ENCODE results near the gene S100A16.
A peak's percentile ranks its signal among the peaks of the same experiment; 100 is the strongest.

S100A16 gene

DNA sequence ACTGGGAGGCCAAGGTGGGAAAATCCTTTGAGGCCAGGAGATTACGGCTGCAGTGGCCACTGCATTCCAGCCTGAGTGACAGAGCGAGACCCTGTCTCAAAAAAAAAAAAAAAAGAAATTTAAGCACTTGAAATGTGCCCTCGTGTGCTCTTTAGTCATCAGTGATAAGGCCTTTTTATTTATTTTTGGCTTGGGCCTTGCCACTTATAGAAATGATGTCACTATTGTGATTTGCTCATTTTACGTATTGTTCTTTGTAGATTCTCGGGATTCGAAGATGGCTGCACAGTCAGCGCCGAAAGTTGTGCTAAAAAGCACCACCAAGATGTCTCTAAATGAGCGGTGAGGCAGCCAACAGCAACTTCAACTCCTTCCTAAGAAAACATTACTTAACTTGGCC is 23.4 kb upstream of the S100A16 start:
- DNase-seq = no peak

- DNase-seq = no peak
These were observed 22.9 kb upstream of the S100A16 start for GRCh38 chr1:153635872-153636271.

DNA sequence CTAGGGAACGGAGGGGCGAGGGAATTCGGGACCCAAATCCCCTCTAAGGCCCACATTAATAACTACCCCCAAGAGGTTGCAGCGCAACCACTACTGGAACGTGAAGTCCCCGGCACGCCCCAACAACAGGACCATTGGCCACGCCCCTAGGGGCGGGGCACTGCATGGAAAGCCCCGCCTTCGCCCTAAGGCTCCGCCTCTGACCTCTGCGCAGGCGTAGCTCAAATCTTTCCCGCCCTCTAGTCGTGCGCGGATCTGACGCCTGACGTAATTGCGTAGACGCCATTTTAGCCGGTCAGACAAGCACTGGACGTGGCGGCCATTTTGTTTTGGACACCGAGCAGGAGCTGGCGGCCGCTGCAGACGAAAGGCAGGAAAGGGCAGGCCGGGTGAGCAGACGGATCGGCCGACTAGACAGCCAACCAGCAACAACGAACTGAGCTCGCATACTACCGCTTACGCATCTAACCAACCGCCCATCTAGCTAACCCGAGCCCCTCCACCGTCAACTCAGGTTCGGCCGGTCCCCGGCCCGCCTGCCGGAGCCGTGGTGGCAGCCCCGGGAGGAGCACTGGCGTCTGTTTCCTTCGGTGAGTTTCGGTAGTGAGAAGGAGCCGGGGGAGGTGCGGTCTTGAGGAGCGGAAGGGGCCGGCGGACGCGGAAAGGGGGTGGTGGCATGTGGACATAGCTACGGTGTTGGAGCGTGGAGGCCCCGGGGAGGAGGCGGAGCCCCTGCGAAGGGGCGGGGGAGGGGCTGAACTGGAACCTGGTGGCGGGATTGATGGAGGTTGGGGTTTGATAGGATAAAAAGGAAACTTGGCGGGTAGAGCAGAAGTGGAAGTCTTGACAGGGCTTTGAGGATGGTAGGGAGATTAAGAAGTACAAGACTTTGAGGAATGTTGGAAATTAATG is 21.1 kb upstream of the S100A16 start, which contains the start of gene CHTOP:
CHTOP (plus strand) TSS at position 313 of the 912 bp plus-strand sequence. CDS start 2,523 bp downstream, outside the sequence.
- DNase-seq = peak; percentile 99 to 100

GRCh38 chr1:153633161-153633753 is 20.3 kb upstream of the S100A16 start:
- no peak for DNase-seq

DNA sequence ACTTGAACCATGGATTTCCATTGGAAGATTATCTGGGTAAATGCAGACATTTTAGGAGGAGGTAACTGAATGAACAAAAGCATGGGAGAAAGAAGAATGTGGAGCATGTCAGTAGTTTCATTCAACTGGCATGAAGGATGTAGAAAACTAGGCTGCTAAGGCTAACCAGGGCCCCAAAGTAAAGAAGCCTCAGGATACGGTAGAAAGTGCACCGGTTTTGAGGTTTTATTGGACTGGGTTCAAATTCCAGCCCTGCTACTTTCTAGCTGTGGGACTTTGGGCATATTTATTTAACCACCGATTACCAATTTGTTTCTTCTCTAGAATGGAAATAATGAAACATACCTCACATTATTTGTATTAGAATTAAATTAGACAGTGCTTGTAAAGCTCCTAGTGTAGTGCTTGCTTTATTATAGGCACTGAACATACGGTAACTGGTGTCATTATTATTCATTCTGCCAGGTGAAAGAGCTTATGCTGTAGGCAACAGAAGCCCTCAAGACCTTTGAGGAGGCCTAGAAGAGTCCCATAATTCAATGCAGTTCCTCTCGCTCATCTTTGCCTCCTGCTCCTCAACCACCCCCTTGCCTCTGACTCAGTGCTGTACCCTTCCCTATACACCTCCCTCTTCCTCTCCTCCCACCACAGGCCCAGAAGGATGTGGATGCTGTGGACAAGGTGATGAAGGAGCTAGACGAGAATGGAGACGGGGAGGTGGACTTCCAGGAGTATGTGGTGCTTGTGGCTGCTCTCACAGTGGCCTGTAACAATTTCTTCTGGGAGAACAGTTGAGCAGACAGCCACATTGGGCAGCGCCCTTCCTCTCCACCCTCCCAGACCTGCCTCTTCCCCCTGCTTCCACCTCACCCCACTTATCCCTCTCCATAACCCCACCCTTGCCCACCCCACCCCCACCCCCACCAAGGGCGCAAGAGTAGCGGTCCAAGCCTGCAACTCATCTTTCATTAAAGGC is 18.4 kb upstream of the S100A16 start:
- DNase-seq = peak in 1 of 2 donors; percentile 26

- DNase-seq = no peak
These were observed 17.4 kb upstream of the S100A16 start for GRCh38 chr1:153630384-153630783.

- peak in 1 of 2 donors; percentile 22 for DNase-seq
These were observed 17.0 kb upstream of the S100A16 start for GRCh38 chr1:153629971-153630370.

GRCh38 chr1:153629343-153629665 is 16.4 kb upstream of the S100A16 start:
- no peak for DNase-seq

GRCh38 chr1:153628638-153629342 is 15.9 kb upstream of the S100A16 start:
- DNase-seq = no peak

DNA sequence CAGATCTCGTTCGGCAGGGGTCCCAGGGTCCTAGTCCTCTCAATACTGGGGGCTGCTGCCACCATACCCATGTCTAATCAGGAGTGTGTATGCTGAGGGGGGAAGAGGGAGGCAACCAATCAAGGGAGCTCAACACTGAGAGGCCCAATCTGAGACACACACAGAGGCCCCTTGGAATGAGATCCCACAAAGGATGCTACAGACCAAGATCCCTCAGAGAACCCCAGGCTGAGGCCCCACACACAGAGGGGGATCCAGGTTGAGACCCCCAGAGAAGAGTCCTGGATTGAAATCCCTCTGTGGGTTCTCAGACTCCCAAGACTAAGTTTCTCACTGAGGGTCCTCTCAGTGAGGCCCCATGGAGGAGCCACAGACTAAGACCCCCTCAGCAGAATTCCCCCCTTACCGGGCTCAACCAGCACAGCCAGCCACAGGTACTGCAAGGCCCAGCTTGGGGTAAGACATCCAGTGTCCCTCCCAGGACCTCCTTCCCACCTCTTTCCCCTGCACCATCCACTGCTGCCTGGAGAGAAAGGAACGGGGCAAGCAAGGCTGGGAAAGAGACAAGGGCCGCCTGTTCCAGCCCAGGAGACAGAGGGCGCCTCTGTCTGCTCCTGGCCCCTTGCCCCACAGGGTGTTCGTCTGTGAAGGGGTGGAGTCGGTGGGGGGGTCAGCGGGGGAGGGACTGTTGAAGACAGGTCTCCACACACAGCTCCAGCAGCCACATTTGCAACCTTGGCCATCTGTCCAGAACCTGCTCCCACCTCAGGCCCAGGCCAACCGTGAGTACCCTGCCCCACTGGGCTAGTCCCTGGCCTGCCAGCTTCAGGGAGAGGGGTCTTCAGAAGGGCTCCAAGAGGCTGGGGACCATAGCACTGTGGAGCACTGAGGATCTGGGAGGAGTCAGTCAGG is 15.0 kb upstream of the S100A16 start, which contains the start of gene S100A1:
S100A1 (plus strand) TSS at position 720 of the 912 bp plus-strand sequence. CDS start 2,088 bp downstream, outside the sequence.
- DNase-seq = no peak

- DNase-seq = peak in 1 of 2 donors; percentile 51
These were observed 14.2 kb upstream of the S100A16 start, which contains the start of gene S100A13 for GRCh38 chr1:153626904-153627714. S100A13 (minus strand) TSS chr1:153627505; CDS start chr1:153626472, 1,033 bp downstream.

DNA sequence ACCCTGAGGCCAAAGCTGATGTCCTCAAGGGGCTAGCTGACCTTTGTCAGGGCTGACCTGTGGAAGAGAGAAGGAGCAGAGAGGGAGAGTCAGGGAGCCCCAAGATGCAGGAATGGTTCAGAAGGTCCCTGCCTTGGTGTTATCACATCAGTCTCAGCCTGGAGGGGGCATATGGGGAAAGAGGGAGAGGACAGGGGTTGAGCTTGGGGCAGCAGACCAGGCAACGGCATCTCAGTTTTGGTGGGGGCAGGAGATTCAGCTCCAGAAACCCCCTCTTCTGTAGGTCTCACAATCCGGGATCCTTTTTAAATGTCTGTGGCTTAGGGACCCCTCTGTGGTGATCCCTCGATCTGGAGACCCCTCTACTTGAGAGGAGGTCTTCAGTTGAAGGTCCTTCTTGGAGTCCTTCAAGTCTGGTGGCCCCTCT is 13.6 kb upstream of the S100A16 start:
- no peak for DNase-seq

- no peak for DNase-seq
These were observed 12.2 kb upstream of the S100A16 start for GRCh38 chr1:153624965-153625611.

DNA sequence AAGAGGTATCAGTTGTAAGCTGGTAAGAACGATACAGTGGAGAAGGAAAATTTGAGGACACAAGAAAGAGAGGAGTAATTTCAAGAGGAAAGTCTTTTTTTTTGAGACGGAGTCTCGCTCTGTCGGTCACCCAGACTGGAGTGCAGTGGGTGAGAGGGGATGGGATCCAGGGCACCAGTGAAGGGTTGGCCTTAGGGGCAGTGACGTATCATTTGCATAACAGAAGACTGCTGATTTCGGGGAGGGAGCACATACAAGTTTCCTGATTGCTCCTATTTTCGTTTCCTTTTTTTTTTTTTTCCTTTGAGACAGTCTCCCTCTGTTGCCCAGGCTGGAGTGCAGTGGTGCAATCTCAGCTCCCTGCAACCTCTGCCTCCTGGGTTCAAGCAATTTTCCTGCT is 10.2 kb upstream of the S100A16 start:
- peak; percentile 81 to 84 for DNase-seq

DNA sequence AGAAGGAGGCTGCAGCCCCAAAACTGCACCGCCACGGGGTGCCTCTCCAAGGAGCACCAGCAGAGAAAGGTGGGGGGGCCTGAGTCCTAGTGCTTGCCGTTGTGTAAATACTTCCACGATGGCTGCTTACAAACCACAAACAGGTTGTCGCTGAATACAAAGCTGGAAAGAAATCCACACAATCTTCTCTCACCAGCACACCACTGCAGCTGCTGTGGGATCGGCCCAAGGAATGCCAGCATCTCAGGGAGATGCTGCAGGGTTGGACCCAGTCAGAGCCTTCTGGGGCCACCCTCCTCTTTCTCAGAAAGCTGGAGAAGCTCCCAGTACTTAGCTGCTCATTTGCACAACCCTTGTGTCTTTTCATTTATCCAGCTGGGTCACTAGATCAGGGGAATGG is 6.2 kb upstream of the S100A16 start:
- DNase-seq = no peak

- peak; percentile 70 to 72 for DNase-seq
These were observed 4.7 kb upstream of the S100A16 start for GRCh38 chr1:153617663-153618062.

DNA sequence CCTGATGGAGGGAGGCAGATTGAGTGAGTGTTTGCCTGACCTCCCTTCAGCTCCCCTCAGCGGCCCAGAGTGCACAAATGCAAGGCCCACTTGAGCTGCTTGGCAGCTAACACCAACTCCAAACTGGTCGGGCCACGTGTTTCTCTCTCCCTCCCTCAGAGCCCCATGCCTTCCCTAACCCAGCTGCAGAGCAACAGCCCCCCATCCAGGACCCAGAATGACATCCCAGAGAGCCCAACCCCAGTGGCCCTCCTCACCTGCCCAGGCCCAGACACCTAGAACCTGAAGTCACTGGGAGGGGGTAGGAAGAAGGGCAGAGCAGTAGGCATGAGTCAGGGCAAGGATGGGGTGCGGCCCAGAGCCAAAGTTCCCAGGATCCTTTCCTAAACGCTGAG is 4.0 kb upstream of the S100A16 start:
- no peak for DNase-seq

DNA sequence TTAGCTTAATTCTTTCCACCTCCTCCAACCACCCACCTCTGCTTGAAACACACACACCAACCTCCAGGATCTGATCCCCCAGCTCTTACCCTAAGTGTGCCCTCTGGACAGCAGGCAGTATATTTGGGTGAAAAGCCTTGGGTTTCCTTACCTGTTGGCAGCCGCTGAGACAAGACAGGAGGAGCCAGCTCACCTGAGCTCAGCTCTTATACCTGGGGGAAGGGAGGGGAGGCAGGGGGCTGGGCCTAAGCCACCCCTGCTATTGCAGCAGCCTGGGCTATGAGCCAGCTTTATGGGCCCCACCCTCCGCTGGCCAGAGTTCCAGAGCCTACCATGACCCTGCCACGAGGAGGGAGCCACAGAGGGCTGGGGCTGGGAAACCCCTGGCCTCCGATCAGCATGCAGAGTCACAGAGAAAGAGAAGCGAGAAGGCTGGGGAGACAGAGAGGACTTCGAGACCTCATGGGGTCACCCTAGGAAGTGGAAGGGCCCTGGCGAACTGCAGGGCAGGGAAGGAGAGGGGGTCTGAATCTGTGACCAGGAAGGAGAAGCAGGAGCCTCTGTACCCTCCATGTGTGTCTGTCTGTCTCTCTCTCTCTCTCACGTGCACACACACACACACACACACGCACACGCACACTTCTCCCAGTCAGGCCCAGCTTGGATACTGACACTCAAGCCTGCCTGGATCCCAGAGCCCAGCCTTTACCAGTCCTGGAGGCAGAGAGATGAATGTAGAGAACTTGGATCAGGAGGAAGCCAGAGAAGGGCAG is 3.4 kb upstream of the S100A16 start, which contains the start of gene S100A14:
S100A14 (minus strand) TSS at position 182 of the 773 bp plus-strand sequence. CDS start 467 bp downstream, outside the sequence.
- DNase-seq = no peak

Measured in inflammatory macrophage (primary cell).